ENCODE data around the gene MCOLN2.

The MCOLN2 gene

GRCh38 chr1:84890566-84890965, 106.3 kb downstream of the MCOLN2 start:
- DNase-seq = no peak

- no peak for DNase-seq
Measured at GRCh38 chr1:84889437-84889836, 107.5 kb downstream of the MCOLN2 start.

GRCh38 chr1:84888753-84889152, 108.2 kb downstream of the MCOLN2 start:
- DNase-seq = no peak

GRCh38 chr1:84887261-84887934, 109.5 kb downstream of the MCOLN2 start:
- no peak for DNase-seq

DNA sequence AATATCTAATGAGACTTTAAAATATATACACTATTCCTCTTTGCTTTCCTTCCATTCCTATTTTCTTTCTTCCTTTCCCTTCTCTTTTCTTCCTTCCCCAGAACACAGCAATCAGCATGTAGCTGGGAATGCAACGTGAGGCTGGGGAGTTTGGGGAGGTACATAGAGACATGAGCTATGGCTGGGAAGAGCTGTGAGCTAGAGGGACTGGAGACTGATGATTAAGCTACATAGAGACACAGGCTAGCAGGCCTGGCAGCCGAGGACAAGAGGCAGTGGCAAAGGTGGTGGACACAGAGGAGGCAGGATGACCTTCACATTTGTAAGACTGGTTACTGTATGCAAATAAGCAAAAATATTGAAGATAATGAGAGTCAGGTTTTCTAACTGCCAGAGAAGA, 111.4 kb downstream of the MCOLN2 start:
- DNase-seq = no peak

DNA sequence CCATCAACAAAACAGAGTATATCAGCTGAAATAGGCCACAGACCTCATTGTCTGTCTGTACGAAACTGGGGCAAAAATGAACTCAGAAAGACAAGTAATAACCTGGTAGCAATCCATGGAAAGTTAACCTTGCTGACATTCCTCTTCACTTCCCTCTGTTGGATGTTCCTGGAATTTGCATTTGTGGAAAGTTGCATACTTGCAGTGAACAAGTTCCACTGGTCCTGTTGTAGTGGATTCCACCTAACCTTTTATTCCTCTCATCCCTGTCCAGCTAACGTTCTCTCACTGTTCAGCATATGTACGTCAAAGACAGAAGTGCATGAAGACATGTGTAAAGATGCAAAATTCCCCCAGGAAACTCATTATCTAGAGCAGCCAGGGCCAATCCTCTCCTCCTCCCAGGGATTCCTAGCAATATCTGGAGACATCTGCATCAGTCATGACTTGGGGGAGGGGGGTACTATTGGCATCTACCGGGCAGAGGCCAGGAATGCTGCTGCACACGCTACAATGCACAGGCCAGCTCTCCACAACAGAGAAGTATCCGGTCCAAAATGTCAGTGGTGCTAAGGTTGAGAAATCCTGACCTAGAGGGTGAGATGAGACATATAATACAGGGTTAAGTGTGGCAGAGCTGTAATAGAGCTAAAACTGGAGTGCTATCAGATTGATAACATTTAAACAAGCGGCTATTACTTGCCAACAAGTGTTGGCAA, 112.1 kb downstream of the MCOLN2 start:
- no peak for DNase-seq

DNA sequence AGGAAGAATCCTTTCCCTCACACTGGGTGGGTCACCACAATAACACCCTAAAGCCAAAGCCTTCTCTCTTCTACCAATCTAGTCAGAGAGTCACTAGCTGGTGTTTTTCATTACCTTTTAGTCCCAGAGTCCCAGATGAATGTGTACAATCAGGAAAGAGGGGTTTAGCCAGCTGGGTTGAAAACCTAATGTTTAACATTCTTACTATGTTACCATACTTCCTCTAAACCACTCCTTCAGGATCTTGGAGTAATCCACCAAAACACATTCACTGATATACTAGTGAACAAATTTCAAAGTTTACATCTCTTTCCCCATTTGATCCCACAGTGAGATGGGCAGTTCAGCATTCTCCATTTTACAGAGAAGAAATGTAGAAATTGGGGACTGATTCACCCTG, 113.6 kb downstream of the MCOLN2 start:
- no peak for DNase-seq

- no peak for DNase-seq
Measured at GRCh38 chr1:84877592-84877991, 119.3 kb downstream of the MCOLN2 start.

DNA sequence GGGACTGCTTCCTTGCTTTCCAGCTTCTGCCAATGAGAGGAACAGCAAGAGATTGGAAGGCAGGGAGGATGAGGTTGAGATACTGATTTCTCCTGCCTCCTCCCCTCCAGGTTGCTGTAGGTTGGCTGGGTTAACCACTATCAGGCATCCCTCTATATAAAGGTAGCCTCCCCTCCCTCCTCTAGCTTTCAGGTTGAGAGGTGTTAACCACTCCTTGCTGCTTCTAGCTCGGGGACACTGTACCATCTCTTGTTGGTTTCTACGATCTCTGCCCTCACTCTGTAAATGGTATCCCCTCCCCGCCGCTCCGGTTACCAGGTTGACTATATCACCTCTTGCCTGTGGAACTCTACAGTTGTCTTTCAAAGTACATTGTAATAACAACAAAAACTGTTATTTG, 120.6 kb downstream of the MCOLN2 start:
- no peak for DNase-seq

Measured in activated CD4-positive, CD25-positive, alpha-beta regulatory T cell treated with anti-CD3 and anti-CD28 coated beads, Interleukin-2, amount 50 U/mL, for 72 hours (primary cell).